Osteoblast (primary cell): Measurements from ENCODE around the gene MRPL19. TPM values are rescaled to one million over a fixed set of nuclear protein-coding genes. Genes with fewer than 3 reads are reported as not detected.

Experiments used
- DNase-seq: peaks from one replicate; pipeline ENCODE4 v3.0.0; 2011; ENCODE audit warnings: low spot score, mixed read lengths; ENCODE audit not compliant: insufficient read length; ENCODE audit errors: missing footprints
- H2AFZ ChIP-seq: 2 replicates; pipeline ENCODE4 v1.6.0; 2011; ENCODE audit warnings: mild to moderate bottlenecking, low read length
- H3K27ac ChIP-seq: 2 replicates; pipeline ENCODE4 v1.5.1; 2011; ENCODE audit warnings: mild to moderate bottlenecking, low read depth, low read length, moderate library complexity
- H3K27me3 ChIP-seq: 2 replicates; pipeline ENCODE4 v1.6.0; 2012; ENCODE audit warnings: mild to moderate bottlenecking, control low read depth, inconsistent platforms, low read length, moderate library complexity; ENCODE audit not compliant: insufficient read depth
- H3K36me3 ChIP-seq: 2 replicates; pipeline ENCODE4 v1.5.1; 2011; ENCODE audit warnings: mild to moderate bottlenecking, low read length, control low read depth, moderate library complexity; ENCODE audit not compliant: insufficient read depth
- H3K4me1 ChIP-seq: 2 replicates; pipeline ENCODE4 v1.5.1; 2011; ENCODE audit warnings: mild to moderate bottlenecking, low read length, control low read depth, moderate library complexity; ENCODE audit not compliant: insufficient read depth
- H3K4me2 ChIP-seq: 2 replicates; pipeline ENCODE4 v1.6.0; 2011; ENCODE audit warnings: mild to moderate bottlenecking, low read length; ENCODE audit not compliant: insufficient read depth
- H3K4me3 ChIP-seq: fragments of 200-600 bp; sonication (generic); 3 replicates; pipeline ENCODE4 v1.5.1; 2012; ENCODE audit warnings: mild to moderate bottlenecking, low read length, inconsistent platforms; ENCODE audit not compliant: insufficient read depth
- H3K79me2 ChIP-seq: 2 replicates; pipeline ENCODE4 v1.6.0; 2012; ENCODE audit warnings: mild to moderate bottlenecking, low read length, control low read depth, inconsistent platforms; ENCODE audit not compliant: insufficient read depth
- H3K9me3 ChIP-seq: 2 replicates; pipeline ENCODE4 v1.5.1; 2011; ENCODE audit warnings: low read depth, low read length, control low read depth
- H4K20me1 ChIP-seq: 2 replicates; pipeline ENCODE4 v1.6.0; 2012; ENCODE audit warnings: mild to moderate bottlenecking, low read length, control low read depth; ENCODE audit not compliant: insufficient read depth
- CTCF ChIP-seq: IDR thresholded peaks from 2 replicates; pipeline ENCODE4 v1.5.1; 2011; ENCODE audit warnings: mild to moderate bottlenecking, low read depth, low read length, moderate library complexity; ENCODE audit errors: extremely low read depth
- small RNA-seq: library from RNA; depleted of rRNA; stranded (forward); fragments of <200 nt; gene quantifications from one replicate; pipeline ENCODE3, GENCODE V24; 2012
- total RNA-seq: library from RNA; depleted of rRNA; stranded (reverse); fragments of >200 nt; gene quantifications from 2 replicates; pipeline ENCODE4 v1.2.3, GENCODE V29; 2012

Gene MRPL19
- total RNA-seq, 1 donor, result 35.8 TPM

DNA sequence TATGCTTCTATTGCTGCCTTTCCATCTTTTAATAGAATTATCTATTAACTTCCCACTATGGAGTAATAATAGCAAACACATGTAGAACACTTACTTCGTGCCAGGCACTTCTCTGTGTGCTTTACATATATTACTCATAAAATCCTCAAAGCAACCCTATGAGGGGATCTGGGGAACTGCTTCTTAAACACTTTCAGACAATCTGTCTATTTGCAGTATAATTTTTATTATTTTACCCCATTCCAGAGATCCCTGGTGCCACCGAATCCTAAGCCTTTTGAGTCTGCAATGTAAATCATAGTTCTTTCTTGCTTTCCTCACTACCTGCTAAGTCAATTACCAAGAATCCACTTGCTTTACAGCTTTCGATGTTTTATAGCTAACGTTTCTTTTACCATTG lies 89.7 kb downstream of the MRPL19 start:
- Histone ChIP-seq H3K9me3 (no peaks in the 10 kb centered on the region), H4K20me1 (no peaks in the 10 kb centered on the region), H3K36me3 (no peaks in the 10 kb centered on the region), H3K4me3 (no peak overlapping the region), H3K4me2 (no peak overlapping the region), H3K4me1 (no peaks in the 10 kb centered on the region), H2AFZ (no peak overlapping the region), H3K27me3 (peaks cover 2% of the 10 kb centered on the region), H3K79me2 (no peaks in the 10 kb centered on the region), H3K27ac (no peak overlapping the region)
- TF ChIP-seq CTCF, result no peak
- DNase-seq, result no peak

DNA sequence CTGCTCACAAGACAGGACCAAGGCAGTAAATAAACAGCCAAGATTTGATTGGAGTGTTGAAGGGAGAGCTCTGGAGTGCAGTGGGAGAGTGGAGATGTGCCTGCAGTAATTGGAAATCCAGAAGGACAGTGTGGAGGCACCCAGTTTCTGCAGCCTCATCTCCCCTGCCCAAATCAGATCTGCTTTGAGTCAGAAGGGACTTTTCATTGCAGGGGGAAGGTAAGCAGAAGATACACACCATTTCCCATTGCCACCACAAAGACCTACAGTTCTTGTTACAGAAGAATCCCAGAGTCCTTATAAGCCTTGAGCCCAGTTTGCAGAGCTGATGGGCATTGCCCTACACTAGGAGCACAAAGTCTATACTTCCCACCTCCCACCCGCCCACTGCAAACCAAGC lies 91.4 kb downstream of the MRPL19 start:
- Histone ChIP-seq H4K20me1 (no peaks in the 10 kb centered on the region), H3K4me1 (no peaks in the 10 kb centered on the region), H3K27ac (no peak overlapping the region), H3K4me2 (no peak overlapping the region), H3K9me3 (no peaks in the 10 kb centered on the region), H3K79me2 (no peaks in the 10 kb centered on the region), H3K36me3 (no peaks in the 10 kb centered on the region), H3K4me3 (no peak overlapping the region), H2AFZ (no peak overlapping the region), H3K27me3 (no peaks in the 10 kb centered on the region)
- DNase-seq, result no peak
- no peak for TF ChIP-seq CTCF

Small RNA genes within 50 kb of the gene (small RNA-seq; reads per million reads assigned to genes)
- gene RF00012, result not detected

Other genes starting within 250 kb of the MRPL19 start
- gene EVA1A, start 85.8 kb upstream of the MRPL19 start, total RNA-seq, result 70.9 and 74.8 TPM in 2 replicates
- gene GCFC2, start 64.1 kb downstream of the MRPL19 start, total RNA-seq, result 19.5 and 22.1 TPM in 2 replicates